ENCODE results near the gene SPDYE4.
"Not testable (repeated sequence)": the region's sequence is repeated elsewhere in the genome, so short reads cannot be mapped to it uniquely, and the experiment has no call there.

The SPDYE4 gene, protein sequence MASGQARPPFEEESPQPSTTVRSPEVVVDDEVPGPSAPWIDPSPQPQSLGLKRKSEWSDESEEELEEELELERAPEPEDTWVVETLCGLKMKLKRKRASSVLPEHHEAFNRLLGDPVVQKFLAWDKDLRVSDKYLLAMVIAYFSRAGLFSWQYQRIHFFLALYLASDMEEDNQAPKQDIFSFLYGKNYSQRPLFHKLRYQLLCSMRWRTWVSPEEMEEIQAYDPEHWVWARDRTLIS

DNA sequence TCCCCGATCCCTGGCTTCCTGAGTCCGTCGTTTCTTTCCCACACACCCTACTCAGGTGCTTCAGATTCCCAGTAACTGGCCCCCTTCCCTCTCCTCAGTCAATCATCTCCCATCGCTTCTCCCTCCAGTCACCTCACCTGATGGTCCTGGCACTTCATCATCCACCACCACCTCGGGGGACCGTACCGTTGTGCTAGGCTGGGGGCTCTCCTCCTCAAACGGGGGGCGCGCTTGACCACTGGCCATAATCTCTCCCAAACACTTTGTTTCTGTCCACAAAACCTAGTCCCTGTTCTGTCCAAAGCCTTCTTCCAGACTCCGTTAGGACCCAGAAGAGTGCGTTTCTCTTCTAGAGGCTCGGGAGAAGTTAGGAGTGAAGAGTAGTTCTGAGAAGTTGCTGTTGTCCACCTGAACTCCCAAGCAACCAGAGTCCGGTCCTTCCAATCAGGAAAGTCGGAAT is at the start of gene SPDYE4:
Gene SPDYE4 (minus strand): TSS at position 410 of the 460 bp plus-strand sequence. CDS start 164 bp downstream, at position 246.
- in situ Hi-C loops (cut with MboI; ENCODE audit: low sequenced_read_pairs): no loop called here

DNA sequence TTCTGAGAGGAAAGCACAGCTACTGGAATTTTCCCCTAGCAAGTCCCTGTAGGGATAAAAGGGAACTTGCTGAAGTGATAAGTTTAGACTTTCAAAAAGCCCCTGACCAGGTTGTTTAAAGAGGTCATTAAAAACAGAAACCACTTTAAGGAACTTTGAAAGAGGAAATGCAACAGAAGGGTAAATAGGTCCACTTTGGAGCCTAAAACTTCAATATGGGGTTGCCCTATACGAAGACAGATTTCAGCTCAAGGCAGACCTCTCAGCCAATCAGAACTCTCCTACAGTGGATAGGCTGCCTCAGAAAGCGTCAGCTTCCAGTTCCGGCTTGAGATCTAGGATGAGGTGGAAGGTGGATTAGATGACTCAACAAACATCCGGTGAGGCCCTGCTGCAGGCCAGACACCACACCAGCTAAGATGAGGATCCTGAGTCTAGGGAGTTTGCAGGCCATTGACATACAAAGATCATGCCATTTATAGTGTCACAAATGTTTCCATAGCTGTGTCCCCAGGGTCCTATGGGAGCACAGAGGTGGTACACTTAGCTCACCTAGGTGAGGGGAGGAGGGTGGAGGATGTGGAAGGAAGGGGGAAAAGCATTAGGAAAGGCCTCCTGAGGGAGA is 48.7 kb upstream of the SPDYE4 start:
- in situ Hi-C loops (cut with MboI; ENCODE audit: low sequenced_read_pairs): no loop called here

DNA sequence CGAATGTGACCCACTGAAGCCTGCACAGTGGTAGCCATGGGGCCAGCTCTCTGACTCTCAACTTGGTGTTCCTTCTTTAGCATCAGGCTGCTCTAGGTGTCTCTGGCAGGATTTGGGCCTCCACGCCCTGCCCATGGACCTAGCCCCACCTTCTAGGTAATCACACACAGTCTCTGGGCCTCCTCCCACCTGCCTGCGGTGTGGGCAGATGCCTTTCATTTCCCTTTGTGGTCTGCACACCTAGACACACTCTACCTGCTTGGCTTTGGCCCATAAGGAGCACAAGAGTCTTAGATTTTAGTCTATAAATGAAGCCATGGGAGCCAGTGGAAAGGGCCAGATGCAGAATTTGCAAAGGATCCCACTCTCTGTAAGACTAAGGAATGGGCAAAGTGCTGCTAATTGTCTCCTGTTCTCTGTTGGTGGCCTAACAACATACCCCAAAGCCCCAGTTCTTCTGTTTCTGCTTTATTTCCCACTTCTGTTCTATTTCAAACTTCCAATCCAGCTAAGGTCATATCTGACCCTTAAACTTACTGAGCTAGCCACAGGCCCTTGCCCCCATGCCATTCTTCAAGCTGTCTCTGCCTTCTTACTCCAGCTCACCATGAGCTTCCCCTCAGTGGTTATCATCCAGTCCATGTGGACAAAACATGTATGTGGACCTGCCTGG is 48.0 kb upstream of the SPDYE4 start:
- in situ Hi-C loops (cut with MboI; ENCODE audit: low sequenced_read_pairs): no loop called here

DNA sequence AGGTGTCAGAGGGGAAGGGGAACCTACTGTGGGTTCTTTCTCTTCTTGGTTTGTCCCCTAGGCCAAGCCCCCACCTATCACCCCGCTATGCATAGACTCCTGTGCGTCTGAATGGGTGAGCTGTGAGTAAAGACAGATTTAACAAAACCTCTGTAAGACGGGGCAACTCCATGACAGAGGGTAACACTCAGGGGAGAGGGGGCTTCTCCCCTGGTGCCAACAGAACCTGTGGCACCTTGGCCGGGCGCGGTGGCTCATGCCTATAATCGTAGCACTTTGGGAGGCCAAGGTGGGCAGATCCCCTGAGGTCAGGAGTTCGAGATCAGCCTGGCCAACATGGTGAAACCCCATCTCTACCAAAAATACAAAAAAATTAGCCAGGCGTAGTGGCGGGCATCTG is 47.0 kb upstream of the SPDYE4 start:
- in situ Hi-C loops (cut with MboI; ENCODE audit: low sequenced_read_pairs): not testable (repeated sequence)

DNA sequence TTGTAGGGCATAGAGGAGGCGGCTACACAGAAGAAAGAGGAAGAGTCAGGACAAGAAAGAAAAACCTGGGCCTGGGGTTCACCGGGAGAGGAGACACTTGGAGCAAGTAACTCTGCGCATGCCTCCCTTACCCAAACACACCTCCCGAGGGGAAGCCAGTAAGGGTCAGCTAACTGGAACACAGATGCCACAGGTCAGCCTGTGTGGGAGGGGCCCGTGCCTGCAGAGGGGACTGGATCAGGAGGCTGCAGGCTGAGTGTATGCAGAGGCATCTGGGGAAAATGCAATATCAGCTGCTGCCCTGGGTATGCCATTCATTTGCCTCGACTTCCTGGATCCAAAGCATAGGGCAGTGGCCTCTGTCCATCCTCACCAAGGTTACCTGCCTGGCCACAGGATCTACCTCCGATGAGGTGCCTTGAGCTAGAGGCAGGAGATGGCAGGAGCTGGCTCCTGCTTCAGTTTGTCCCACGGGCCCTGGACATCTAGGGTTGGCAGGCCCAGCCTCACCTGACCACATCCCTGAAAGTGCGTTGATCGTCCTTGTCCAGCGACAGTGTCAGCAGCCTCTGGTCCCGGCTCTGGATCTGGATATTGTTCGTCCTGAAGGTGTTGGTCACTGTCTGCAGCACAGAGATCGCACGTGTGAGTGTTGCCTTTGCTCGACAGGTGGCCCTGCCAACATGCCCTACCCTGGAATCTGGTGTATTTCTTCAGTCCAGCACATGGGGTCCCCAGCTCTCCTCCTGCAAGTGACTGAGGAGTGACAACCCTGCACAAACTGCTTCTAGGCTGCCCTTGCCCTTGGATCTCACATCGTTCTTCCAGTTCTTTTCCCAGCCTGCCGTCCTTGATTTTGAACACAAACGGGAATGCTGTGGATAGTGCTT is 45.4 kb upstream of the SPDYE4 start:
- in situ Hi-C loops (cut with MboI; ENCODE audit: low sequenced_read_pairs): no loop called here

DNA sequence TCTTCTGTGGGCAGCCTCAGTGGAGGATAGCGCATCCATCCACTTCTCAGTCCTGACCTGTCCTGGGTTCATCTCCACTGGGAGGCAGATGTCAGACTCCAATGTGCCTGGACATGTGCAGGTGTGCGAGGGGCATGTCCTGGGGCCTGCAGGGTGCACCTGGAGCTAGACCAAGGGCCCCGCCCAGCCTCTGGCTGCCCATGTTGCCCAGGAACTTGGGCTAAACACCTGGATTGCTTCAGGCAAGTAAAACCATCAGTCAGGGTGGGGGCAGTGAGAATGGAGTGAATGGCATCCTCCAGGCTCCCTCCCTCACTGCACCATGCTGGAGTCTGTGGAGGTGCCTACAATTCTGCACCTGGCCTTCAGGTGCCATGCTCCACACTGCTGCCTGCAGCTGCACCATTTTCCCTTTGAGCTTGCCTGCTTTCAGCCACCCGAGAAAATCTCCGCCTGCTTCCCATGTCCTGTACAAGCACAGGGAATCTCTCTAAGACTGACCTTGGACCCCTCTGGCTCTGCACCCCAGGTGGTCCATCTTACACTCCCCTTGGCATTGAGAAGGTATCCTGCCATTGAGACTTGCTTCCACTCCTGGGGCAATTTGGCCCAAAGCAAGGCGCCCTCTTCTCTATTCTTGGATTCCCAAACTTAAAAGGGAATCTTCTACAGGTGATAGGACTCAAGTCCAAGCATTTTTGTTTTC is 42.9 kb upstream of the SPDYE4 start:
- in situ Hi-C loops (cut with MboI; ENCODE audit: low sequenced_read_pairs): no loop called here

DNA sequence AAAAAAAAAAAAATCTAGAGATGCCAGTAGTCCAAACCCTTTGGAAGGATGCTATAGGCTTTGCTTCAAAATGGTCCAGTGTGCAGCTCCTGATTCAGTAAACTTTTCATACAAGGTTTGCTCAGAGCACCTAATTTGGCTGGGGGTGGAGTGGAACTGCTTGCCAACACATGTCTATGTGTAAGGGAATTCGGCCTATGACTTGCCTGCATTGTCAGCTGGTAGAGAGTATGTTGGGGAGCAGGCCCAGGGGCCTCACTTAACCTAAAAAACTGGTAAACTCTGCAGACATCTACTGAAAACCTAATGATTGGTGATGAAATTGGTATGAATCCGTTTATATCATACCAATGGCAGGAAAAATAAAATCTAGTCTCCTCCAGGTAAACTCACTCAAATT is 42.3 kb upstream of the SPDYE4 start:
- in situ Hi-C loops (cut with MboI; ENCODE audit: low sequenced_read_pairs): no loop called here

DNA sequence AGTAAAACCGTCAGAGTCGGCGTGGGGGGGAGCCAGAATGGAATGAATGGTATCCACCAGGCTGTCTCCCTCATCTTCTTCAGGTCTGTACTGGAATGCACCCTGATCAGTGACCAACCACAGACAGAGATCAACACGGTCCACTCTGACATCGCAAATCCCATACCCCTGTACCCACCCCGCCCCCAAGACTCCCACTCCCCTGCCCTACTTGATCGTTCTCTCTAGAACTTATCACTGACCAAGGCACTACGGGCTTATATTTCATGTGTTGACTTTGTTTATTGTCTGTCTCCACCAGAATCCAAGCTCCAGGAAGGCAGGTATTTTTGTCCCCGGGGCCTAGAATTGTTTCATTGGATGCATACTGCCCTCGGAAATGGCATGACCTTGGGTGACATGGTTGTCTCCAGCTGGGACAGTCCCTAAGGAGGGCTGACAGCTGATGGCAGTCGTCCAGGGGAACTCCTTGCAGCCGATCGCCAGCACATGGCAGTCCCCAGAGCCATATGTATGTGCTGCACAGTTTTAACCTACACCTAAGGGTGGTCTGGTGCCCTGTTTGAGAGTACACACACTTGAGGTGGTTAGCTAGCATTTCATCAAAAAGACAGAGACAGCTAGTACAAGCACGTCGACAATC is 41.3 kb upstream of the SPDYE4 start:
- in situ Hi-C loops (cut with MboI; ENCODE audit: low sequenced_read_pairs): no loop called here

DNA sequence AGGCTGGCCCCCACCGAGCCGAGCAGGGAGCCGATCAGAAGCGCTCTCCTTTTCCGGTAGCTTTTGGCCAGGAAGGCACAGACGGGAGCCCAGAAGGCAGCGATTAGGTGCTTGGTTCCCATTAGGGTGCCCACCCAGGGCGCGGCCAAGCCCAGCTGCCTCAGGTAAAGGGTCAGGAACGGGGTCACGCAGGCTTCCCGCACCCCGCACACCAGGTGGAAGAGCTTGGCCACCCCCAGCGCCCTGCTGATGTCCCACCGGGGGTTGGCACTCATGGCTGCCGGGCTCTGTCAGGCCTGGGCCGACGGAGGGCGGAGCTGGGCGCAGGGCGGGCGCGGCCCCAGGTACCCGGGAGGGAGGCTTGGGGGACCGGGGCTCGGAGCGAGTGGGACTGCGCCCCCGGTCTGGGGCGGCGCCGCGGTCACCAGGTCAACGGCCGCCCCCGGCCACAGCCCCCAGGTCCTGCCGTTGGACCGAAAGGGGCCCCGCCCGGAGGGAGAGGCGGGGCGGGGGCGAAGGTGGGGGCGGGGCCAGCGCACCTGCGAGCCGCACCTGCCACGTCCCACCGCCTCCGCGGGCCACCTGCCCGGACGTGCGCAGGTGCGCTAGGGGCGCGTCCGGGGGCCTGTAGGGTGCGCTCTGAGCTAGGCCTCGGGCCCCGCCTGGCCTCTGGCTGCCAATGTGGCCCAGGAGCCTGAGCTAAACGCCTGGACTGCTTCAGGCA is 40.7 kb upstream of the SPDYE4 start, which contains the start of gene MFSD6L:
Gene MFSD6L (minus strand): TSS at position 520 of the 724 bp plus-strand sequence. CDS start 245 bp downstream, at position 275.
- in situ Hi-C loops (cut with MboI; ENCODE audit: low sequenced_read_pairs): no loop called here

DNA sequence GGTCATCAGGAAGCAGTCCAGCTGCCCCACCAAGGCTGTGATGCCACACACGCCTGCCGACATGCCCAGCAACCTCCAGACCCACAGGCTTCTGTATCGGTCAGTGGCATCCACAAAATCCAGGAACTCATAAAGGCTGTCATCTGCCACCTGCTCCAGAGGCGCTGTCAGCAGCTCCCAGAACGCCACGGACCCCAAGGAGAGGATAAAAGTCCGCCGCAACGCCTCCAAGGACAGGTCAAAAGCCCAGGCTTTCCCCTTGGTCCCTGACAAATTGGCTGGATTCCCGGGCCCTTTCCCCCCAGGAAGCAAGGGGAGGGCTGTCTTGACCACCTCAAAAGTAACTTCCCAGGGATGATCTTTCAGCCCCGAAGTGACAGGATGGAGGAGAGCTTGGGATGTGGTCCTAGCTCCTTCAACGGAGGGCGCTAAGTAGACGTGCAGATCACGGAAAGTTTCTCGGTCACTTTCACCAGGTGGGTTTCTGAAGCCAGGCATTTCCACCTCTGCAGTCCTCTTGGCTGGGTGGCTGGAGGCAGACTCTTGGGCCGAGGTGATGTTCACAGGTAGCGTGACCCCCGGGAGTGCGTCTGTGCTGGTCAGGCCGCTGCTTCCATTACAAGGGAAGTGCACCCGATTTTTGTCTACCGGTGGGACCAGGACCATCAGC is 40.0 kb upstream of the SPDYE4 start:
- in situ Hi-C loops (cut with MboI; ENCODE audit: low sequenced_read_pairs): no loop called here

DNA sequence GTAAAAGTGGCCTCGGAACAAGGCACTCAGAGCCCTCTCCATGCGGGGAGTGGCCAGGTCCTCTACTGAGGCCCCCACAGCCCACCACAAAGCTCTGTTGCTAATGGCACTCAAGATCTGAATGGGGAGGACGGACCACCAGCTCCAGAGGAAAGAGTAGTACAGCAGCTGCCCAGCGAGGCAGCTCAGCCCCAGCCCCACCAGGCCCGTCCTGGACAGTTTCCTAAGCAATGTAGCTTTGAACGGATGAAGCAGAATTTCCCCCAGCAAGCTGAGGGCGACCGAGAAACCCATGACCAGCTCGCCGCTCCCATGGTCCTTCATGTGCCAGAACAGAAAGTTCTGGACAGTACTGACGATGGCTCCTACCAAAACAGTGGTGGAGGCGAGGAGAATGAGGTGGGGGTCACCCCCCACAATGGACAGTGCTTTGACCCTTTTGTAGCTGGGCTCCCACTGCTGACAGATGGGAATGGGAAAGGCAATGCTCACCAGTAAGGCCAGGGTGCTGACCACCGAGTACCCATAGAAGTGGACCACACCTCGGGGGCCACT is 39.4 kb upstream of the SPDYE4 start:
- in situ Hi-C loops (cut with MboI; ENCODE audit: low sequenced_read_pairs): no loop called here

DNA sequence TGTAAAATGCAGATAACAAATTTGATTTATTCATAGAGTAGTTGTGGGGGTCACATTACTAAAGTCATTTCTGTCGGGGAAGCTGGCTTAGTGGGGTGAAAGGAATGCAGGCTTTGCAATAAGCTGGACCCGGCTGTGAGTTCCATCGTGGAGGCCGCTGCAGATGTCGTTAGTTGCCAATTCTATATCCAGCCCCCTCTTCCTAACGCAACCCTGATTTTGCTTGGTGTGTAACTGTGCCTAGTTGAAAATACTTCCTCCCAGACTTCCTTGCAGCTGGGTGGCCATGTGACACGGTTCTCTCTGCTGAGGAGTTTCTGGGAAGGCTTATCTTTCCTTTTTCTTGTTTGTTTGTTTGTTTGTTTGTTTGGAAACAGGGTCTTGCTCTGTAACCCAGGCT is 36.3 kb upstream of the SPDYE4 start:
- in situ Hi-C loops (cut with MboI; ENCODE audit: low sequenced_read_pairs): no loop called here

DNA sequence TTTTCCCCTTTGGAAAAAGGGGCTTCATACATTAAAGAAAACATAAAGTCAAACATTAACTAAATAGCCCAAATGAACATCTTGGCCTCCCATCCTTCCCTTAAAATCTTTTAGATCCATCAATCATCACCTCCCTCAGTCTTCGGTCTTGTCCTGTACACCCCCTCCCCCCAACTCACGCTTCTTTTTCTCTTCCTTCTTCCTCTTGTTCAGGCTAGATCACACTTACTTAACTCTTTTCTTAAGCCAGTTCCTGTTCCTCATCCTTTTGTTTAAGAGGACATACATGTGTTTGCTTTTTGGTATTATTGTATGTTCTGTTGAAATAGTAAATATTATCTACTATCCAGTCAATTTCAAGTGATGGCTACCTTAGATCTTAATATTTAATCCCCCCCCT is 35.3 kb upstream of the SPDYE4 start:
- in situ Hi-C loops (cut with MboI; ENCODE audit: low sequenced_read_pairs): no loop called here

DNA sequence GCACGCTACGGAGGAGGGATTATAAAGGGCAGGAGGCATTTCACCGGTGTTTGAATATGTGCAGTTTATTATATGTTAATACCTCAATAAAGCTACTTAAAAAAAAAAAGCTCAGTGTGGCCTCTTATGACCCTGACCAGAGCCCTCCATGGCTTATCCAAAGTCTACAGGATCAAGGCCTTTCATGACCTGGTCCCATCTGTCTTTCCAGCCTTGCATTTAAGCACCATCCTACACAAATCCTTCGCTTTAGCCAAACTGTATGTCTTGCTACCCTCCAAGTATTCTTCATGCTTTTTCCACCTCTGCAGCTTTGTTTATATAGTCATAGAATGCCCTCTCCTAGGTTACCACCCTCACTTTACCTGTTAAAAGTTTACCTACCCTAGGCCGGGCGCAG is 34.3 kb upstream of the SPDYE4 start:
- in situ Hi-C loops (cut with MboI; ENCODE audit: low sequenced_read_pairs): no loop called here

DNA sequence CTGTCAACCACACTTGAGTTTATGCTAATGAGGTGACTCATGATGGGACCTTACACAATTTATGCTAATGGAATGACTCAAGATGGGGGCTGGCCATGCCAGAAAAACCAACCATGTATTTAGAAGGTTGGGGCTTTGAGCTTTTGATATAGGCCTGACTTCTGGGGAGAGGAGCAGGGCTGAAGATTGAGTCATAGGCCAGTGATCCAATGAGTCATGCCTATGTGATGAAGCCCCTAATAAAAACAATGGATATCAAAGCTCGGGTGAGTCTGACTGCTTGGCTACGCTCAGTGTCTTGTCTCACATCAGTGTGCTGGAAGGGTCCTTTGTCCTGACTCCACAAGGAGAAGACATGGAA is 33.5 kb upstream of the SPDYE4 start:
- in situ Hi-C loops (cut with MboI; ENCODE audit: low sequenced_read_pairs): no loop called here

DNA sequence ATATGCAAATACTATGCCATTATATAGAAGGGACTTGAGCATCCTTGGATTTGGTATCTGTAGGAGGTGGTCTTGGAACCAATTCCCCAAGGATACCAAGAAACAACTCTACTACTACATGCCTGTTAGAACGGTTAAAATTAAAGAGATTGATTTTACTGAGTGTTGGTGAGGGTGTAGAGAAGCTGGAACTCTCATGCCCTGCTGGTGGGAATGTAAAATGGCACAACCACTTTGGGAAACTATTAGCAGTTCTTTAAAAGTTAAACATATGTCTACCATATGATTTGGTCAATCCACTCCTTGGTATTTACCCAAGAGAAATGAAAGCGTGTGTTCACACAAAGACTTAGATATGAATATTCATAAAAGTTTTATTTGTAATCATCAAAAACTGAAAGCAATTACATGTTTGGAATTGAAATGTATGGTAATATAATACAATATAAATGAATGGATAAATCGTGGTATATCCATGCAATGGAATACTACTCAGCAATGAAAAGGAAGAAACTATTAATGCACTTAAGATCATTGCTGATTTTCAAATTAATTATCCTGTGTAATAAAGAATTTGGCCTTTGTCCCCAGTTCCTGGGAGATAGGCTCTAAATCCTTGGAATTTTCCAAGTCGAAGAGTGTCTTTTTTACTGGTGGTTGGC is 33.0 kb upstream of the SPDYE4 start:
- in situ Hi-C loops (cut with MboI; ENCODE audit: low sequenced_read_pairs): no loop called here

DNA sequence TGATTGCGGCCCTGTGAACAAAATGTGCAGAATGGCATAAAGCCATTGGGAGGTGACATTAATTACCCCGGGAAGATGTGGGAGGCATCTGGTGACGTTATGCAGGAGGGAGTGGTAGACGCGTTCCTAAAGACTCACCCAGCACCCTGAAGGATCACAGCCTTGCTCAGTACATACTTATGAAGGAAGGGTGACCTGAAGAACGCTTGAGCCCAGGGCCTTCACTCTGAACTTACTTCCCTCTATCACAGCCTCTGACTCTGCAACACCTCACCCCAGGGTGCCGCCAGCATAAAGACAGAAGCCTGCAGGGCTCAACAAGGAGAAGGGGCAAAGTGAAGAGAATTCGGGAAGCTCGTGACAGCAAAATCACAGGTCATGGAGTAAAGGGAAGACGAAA is 31.4 kb upstream of the SPDYE4 start:
- in situ Hi-C loops (cut with MboI; ENCODE audit: low sequenced_read_pairs): no loop called here

DNA sequence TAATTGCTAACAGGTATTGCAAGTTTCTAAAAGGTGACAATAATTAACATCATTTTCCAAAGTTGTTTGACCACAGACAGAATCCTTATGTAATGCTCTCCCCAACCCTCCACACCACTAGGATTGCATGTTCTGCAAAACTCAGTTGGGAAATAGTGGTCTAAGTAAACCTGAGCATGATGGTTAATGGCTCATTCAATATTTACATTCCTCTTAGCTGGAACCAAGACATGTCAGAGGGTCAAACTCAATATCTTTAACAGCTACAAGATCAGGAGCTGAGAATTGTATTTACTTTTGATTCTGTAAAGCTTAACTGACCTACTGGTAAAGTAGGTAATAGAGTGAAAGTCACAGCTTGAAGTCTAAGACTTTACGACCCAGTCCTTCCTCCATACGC is 30.7 kb upstream of the SPDYE4 start:
- in situ Hi-C loops (cut with MboI; ENCODE audit: low sequenced_read_pairs): no loop called here

Measured in HL-60/S4 treated with phorbol 12-myristate 13-acetate at 8.2 ng/mL for 4 days and 3 days (cell line).